Cardiac fibroblast (primary cell): ENCODE results near the gene OR52J3.

Experiments used
- DNase-seq, 2 donors: peaks; one replicate each; pipeline versions ENCODE4 v3.0.0 to v3.0.0-alpha.2; 2010; ENCODE audit warnings: low read depth in 2 of 2
- H3K4me3 ChIP-seq, 2 donors: replicated peaks in 1 of 2; 1 replicate in 1 of 2; 2 replicates in 1 of 2; pipeline ENCODE4 v1.5.1; 2011; ENCODE audit warnings: low read depth in 2 of 2, low read length in 2 of 2, mild to moderate bottlenecking in 2 of 2, moderate library complexity in 1 of 2
- TF ChIP-seq, protein P1 (sequence below): IDR thresholded peaks from one replicate; pipeline ENCODE4 v1.5.1; 2011; ENCODE audit warnings: low read depth, mild to moderate bottlenecking, low read length, inconsistent platforms

The OR52J3 gene

DNA sequence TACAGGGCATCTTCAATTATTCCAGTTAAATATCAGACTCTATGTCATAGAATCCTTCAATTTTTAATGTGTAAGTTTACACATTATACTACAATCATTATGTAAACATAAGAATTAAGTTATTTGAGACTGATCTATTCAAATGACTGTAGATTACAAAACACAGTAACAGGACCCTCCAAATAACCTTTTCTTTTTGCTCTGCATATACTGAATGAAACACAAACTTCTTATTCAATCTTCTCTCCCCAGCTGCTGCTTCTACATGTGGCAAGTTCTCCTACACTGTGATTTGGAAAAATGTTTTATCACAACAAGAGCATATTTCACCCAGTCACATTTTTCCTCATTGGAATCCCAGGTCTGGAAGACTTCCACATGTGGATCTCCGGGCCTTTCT is at the start of gene OR52J3:
Gene OR52J3 (plus strand): TSS at position 301 of the 400 bp plus-strand sequence. CDS start 0 bp downstream, at position 301.
- TF ChIP-seq, protein P1, sequence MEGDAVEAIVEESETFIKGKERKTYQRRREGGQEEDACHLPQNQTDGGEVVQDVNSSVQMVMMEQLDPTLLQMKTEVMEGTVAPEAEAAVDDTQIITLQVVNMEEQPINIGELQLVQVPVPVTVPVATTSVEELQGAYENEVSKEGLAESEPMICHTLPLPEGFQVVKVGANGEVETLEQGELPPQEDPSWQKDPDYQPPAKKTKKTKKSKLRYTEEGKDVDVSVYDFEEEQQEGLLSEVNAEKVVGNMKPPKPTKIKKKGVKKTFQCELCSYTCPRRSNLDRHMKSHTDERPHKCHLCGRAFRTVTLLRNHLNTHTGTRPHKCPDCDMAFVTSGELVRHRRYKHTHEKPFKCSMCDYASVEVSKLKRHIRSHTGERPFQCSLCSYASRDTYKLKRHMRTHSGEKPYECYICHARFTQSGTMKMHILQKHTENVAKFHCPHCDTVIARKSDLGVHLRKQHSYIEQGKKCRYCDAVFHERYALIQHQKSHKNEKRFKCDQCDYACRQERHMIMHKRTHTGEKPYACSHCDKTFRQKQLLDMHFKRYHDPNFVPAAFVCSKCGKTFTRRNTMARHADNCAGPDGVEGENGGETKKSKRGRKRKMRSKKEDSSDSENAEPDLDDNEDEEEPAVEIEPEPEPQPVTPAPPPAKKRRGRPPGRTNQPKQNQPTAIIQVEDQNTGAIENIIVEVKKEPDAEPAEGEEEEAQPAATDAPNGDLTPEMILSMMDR = no peak

DNA sequence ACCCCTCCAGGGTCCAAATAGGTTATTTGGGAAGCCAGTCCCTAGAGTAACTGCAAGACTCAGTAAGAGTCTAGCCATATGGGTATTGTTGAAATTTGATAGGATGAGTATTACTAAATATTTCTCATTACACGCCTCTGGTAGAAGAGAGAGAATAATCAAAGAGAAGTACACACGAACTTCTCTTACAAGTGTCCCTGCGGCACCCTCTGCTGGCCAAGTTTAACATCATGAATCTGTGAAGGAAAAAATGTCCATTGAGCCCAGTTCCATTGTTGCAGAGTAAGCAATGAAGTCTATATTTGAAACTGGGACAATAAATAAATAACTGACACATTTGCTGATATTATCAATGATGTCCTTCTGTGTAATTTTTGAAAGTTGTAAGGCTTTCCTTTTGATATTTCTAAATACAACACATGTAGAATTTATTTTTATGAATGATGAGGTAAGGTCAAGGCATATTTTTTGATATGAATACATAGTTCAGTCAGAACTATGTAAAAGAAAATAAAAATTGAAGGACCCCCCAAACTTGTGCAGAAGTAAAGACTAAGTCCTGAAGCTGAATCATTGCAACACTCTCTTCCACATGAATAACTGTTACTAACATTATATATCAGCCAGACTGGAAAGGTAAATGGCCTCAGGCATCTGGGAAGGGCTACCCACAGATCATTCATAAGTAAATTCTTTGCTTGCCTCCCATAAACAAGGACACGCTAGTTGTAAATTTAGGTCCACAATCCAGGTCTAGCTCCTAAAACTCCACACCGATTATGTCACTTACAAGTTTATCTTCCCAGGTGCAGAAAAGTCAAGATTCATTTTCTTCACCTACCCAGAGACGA is 41.7 kb upstream of the OR52J3 start:
- peak; percentile 78 for DNase-seq
- H3K4me3 ChIP-seq = no peak overlapping the region
- TF ChIP-seq, protein P1 = peak; percentile 62

More for the DNA sequence above, at the start of gene OR52J3:
- no peak within 1 kb of the TSS for H3K4me3 ChIP-seq
- no peak for DNase-seq

DNA sequence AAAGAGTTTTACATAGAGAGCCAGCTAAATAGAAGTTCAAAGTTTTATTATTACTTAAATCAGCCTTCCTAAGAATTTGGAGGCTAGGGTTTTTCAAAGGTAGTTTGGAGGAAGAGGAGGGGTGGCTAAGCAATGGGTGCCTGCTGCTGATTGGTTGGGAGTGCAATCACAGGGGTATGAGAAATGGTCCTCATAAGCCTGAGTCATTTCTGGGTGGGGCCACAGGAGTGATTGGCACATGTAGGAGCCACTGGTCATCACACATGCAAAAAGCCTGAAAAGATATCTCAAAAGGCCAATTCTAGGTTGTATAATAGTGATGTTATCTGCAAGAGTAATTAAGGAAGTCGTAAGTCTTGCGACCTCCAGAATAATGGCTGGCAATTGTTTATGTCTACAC is 38.8 kb upstream of the OR52J3 start:
- DNase-seq = peak in 1 of 2 donors; percentile 17
- no peak overlapping the region for H3K4me3 ChIP-seq
- TF ChIP-seq, protein P1 = no peak

DNA sequence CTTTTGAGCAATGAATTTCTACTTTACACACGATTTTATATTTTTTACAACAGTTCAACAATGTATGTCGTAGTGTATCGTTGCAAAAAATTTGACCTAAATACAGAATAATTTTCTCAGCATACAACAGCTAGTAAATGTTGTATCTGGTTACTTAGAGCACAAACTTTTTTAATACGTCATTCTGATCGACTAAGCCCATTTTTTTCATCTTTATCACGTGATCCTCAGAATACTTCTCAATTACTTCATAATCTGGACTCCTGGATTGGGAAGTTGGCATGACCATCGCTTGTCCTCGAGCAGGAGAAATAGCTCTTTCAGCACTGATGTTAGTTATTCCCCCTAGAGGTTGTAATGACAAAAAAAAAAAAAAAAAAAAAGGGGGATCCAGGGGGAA is 35.1 kb upstream of the OR52J3 start:
- TF ChIP-seq, protein P1 = no peak
- H3K4me3 ChIP-seq = no peak overlapping the region
- no peak for DNase-seq

DNA sequence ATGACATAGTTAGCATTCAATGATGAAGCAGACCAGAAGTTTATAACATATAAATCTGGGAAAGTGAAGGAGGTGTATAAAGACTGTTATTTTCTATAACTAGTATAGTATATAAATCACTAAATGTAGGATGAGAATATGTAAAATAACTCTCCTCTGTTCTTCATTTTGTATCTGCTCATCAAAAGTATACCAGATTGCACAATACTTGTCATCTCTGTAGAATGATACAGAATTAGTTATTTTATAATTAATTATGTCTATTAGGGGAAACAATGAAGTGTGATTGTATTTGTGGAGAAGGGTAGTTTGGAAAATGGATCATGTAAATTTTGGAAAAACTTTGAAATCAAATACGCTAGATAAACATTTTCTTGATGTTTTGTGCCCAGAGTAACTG is 33.3 kb upstream of the OR52J3 start:
- no peak overlapping the region for H3K4me3 ChIP-seq
- TF ChIP-seq, protein P1 = no peak
- no peak for DNase-seq

DNA sequence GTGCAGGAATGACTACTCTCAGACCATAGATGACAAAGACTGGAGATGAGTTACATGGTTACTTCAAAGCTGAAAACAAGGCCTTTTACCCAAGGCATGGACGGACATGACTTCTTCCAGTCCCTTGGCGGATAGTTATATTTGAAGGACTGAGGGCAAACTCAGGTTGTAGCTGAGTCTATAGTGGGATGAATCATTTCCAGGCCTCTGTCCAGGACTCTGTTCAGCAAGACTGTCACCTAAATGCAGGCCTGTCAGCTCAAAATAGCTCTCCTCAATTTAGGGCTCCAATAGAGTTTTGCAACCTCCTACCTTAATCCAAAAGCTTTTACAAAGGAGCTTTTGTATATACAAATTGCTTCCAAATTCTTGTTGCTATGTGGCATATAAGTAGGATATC is 24.3 kb upstream of the OR52J3 start:
- TF ChIP-seq, protein P1 = no peak
- H3K4me3 ChIP-seq = no peak overlapping the region
- no peak for DNase-seq
